ENCODE results near the gene FARSB.

The FARSB gene

DNA sequence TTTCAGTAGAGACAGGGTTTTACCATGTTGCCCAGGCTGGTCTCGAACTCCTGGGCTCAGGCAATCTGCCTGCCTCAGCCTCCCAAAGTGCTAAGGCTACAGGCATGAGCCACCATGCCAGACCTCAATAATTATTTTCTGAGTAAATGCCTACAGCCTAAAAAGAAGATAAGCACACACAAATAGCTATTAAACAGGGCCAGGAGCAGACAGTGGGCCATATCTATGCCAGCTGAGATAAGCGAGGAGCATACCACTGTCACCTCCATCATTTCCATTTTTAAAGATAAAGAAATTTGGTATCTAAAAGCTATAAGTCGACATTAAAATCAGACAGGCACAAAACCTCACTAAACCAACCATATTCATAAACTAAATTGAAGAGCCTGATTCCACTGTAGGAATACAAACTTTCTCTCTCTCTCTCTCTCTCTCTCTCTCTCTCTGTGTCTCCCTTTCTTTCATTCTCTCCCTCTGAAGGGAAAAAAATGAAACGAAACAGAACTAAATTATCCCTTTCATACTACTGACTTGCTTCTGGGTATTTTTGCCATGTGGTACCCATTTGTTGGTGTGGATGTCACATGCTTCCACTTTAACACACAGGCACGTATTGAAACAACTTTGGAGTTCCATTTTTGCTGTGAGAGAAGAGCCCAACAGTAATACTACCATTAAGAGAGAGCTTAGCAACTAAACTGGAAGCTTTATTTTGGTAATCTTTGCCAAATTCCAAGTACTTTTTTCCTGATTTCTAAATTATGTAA is 51.0 kb downstream of the FARSB start:
- peak; percentile 91 for TF ChIP-seq GATA2 (IDR thresholded peaks at IDR 0.05; ENCODE audit: low read depth, low read length)
- TF ChIP-seq GATA3 (IDR thresholded peaks at IDR 0.05; ENCODE audit: low read depth, low read length), result peak; percentile 75

GRCh38 chr2:222603501-222603900 is 52.4 kb downstream of the FARSB start:
- no peak for TF ChIP-seq GATA2 (IDR thresholded peaks at IDR 0.05; ENCODE audit: low read depth, low read length)
- no peak for TF ChIP-seq GATA3 (IDR thresholded peaks at IDR 0.05; ENCODE audit: low read depth, low read length)

GRCh38 chr2:222598611-222599010 is 57.3 kb downstream of the FARSB start:
- TF ChIP-seq GATA2 (IDR thresholded peaks at IDR 0.05; ENCODE audit: low read depth, low read length), result no peak
- TF ChIP-seq GATA3 (IDR thresholded peaks at IDR 0.05; ENCODE audit: low read depth, low read length), result no peak

- no peak for TF ChIP-seq GATA2 (IDR thresholded peaks at IDR 0.05; ENCODE audit: low read depth, low read length)
- TF ChIP-seq GATA3 (IDR thresholded peaks at IDR 0.05; ENCODE audit: low read depth, low read length), result no peak
These were observed 60.3 kb downstream of the FARSB start for GRCh38 chr2:222595581-222595980.

GRCh38 chr2:222594679-222595078 is 61.2 kb downstream of the FARSB start:
- no peak for TF ChIP-seq GATA2 (IDR thresholded peaks at IDR 0.05; ENCODE audit: low read depth, low read length)
- TF ChIP-seq GATA3 (IDR thresholded peaks at IDR 0.05; ENCODE audit: low read depth, low read length), result no peak

GRCh38 chr2:222592176-222592575 is 63.7 kb downstream of the FARSB start:
- TF ChIP-seq GATA3 (IDR thresholded peaks at IDR 0.05; ENCODE audit: low read depth, low read length), result no peak
- TF ChIP-seq GATA2 (IDR thresholded peaks at IDR 0.05; ENCODE audit: low read depth, low read length), result no peak

DNA sequence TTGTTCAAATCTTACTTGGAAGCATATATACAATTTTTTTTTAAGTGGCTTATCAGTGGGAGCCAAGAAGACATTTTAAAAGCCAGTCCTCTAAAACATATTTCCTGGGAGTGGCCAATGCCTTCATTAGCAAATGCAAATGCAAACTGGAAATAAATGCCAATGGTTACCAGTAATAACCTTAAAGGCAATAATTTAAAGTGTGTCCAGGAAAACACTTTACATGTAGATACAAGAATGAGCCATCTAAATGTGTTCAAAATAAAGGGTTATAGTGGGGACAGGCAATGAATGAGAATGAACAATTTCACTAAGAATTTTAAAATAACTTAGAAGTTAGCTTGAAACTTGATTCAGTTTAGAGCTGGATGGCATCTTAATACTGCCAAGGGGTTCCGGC is 64.2 kb downstream of the FARSB start:
- TF ChIP-seq GATA2 (IDR thresholded peaks at IDR 0.05; ENCODE audit: low read depth, low read length) (no peak), GATA3 (IDR thresholded peaks at IDR 0.05; ENCODE audit: low read depth, low read length) (no peak)

DNA sequence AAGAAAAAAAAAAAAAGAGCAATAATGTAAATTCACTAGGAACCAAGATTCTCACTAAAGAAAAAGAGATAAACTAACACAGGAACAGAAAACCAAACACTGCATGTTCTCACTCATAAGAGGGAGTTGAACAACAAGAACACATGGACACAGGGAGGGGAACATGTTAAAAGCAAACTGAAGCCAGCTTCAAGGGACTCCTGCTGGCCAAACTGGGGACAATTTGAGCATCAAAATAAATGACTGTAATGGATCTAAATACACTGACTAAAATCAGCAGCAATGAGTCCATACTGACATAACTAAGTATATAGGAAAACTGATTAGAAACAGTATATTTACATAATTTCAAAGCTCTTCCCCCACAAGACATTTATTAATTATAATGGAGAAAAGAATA is 73.0 kb downstream of the FARSB start:
- TF ChIP-seq GATA2 (IDR thresholded peaks at IDR 0.05; ENCODE audit: low read depth, low read length) (no peak), GATA3 (IDR thresholded peaks at IDR 0.05; ENCODE audit: low read depth, low read length) (no peak)

DNA sequence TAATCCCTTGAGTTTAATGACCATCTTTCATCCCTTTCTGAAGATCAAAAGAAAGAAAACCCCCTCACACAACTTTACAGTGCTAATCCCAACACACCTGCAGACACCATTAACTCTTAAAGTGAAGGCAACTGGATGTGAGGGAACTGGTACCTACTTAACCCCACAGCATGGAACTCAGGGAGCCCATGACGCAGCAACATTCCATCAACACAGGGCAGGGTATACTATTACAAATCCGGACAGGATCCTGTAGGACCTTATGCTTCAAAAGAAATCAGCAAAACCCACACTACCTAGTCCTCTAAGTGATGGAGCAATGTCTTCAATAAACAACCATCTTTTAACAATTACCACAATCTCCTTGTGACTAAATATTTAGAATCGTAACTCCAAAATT is 78.6 kb downstream of the FARSB start:
- no peak for TF ChIP-seq GATA2 (IDR thresholded peaks at IDR 0.05; ENCODE audit: low read depth, low read length)
- no peak for TF ChIP-seq GATA3 (IDR thresholded peaks at IDR 0.05; ENCODE audit: low read depth, low read length)

DNA sequence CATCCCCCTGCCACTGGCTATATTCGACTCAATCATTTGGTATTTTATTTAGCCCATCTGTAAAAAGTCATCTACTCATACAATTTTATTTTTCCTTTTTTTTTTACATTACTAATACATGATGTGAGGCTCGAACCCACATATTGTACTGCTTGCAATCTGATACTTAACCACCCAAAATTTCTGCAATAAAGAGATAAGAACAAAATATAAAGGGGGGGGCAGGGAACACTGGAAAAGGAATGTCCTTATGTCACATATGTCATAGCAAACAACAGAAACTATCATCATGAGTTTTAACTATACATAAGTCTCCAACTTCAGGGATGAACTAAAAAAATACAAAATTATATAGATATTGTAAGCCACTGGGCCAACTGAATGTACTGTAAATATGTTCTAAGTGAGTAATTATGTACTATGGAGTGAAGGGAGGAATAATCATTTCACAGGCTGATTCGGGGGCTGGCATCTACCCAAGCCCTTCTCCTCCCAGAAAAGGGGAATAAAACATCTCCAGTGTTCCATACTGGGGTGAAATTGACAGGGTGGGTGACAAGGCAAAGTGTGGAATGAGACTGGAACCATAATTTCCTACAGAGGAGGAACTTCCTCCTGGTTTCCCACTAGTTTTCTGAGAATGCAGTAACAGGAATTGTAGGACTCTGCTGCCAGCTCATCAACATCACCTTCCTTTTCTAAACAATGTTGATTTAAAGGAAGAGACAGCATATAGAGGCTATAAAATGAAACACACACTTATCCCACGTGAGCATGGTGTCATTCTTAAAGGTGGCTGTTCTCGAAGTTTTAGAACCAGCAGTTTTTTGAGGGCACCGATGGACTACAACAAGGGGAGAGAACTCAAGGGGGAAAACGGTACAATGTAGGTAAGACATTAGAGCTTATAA is 79.5 kb downstream of the FARSB start:
- TF ChIP-seq GATA3 (IDR thresholded peaks at IDR 0.05; ENCODE audit: low read depth, low read length), result no peak
- TF ChIP-seq GATA2 (IDR thresholded peaks at IDR 0.05; ENCODE audit: low read depth, low read length), result no peak

GRCh38 chr2:222575618-222576017 is 80.3 kb downstream of the FARSB start:
- TF ChIP-seq GATA3 (IDR thresholded peaks at IDR 0.05; ENCODE audit: low read depth, low read length) (no peak), GATA2 (IDR thresholded peaks at IDR 0.05; ENCODE audit: low read depth, low read length) (no peak)

- TF ChIP-seq GATA2 (IDR thresholded peaks at IDR 0.05; ENCODE audit: low read depth, low read length), result no peak
- no peak for TF ChIP-seq GATA3 (IDR thresholded peaks at IDR 0.05; ENCODE audit: low read depth, low read length)
These were observed 83.1 kb downstream of the FARSB start for GRCh38 chr2:222572751-222573174.

- TF ChIP-seq GATA3 (IDR thresholded peaks at IDR 0.05; ENCODE audit: low read depth, low read length) (no peak), GATA2 (IDR thresholded peaks at IDR 0.05; ENCODE audit: low read depth, low read length) (no peak)
These were observed 83.6 kb downstream of the FARSB start for GRCh38 chr2:222572264-222572721.

DNA sequence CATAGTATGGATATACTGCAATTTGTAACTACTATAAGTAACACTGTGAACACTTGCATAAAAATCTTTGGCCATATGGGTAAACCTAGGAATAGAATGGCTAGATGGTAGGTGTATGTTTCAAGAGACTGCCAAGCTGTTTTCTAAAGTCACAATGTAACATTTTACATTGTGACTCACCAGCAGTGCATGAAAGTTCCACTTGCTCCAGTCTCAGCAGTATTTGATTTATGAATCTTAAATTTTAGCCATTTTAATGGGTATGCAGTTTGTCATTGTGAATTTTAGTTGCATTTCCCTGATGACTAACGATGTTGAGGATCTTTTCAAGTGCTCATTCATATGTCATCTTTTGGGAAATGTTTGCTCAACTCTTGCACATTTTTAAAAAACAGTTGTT is 86.1 kb downstream of the FARSB start:
- TF ChIP-seq GATA2 (IDR thresholded peaks at IDR 0.05; ENCODE audit: low read depth, low read length), result no peak
- no peak for TF ChIP-seq GATA3 (IDR thresholded peaks at IDR 0.05; ENCODE audit: low read depth, low read length)
